ENCODE results near the gene PALS2. TPM values are rescaled to one million over a fixed set of nuclear protein-coding genes. Genes with fewer than 3 reads are reported as not detected.

Gene PALS2
- total RNA-seq (2014; rRNA removed; shearing (Covaris generic)): 24.4 and 25.9 TPM in 2 replicates

DNA sequence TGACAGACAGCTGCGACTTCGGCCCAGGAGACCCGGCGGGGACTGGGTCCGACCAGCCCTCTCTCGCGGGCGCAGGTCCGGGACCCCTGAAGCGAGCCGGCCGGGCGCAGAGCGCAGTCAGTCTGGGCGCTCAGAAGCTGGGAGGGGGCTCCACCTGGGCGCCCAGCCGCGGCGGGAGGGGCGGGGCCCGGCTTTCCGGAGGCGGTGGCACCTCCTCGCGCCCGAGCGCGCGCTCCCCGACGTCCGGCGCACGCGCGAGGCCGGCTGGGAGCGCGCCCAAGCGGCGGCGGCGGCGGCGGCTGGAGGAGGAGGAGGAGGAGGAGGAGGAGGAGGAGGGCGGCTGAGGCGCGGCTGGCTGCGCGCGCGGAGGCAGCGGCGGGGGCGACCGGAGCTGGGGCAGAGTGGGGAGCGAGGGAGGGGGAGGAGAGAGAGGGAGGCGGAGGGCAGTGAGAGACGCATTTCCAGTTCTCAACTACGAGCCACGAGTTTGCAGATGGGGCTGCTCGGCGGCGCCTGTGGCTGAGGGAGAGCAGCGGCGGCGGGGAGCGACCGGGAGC, at the start of gene PALS2:
Gene PALS2 (plus strand): TSS at position 456 of the 557 bp plus-strand sequence. CDS start 50,216 bp downstream, outside the sequence.

Small RNAs within 50 kb of the gene (small RNA-seq; reads per million reads assigned to genes)
- gene RNU6-1103P (not detected), gene SUMO2P14 (not detected)

Other genes with a start within 250 kb of the PALS2 start
- 20.0 and 22.8 TPM in 2 replicates for gene GSDME, start 184.0 kb downstream of the PALS2 start, total RNA-seq (2014; rRNA removed; shearing (Covaris generic))